HG02943 (cell line): ENCODE data around the gene SIPA1L3.

ENCODE experiments used
- ATAC-seq: cut with Tn5 transposase; IDR thresholded peaks from one replicate; pipeline ENCODE4 v1.9.1; 2021; ENCODE audit warnings: mild to moderate bottlenecking, low read depth, moderate library complexity; ENCODE audit not compliant: unreplicated experiment

The SIPA1L3 gene

DNA sequence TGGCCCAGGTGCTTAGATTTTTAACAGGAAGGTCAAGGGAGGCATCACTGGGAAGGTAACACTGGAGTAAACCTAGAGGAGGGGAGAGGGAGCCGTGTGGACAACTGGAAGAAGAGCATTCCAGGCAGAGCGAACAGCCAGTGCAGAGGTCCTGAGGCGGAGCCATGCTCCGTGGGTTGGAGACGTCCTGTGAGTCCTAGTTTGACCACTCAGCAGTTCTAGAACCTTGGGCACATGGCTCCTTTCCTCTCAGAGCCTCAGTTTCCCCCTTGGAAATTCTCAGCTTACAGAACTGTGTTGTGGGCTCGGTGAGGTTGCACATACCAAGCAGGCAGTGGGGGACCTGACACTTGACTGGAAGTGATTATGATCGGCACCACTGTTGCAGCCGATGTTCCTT is 186.1 kb downstream of the SIPA1L3 start:
- ATAC-seq: no peak

DNA sequence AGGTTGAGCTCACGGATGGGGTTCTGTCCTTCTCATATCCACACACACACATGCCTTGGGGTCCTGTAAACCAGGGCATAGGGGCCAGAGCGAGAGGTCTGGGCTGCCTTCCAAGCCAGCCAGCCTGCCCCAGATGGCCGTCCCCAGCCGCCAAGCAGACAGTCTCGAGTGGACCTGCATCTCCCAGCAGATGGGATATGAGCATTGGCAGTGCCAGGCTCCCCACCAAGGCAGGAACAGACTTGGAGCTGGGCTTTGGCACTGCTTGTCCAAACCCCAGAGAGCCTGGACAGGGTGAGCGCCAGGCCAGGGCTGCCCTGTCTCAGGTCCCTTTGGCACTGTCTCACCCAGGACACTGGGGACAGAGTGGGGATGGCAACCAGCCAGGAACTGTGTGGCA is 186.6 kb downstream of the SIPA1L3 start:
- no peak for ATAC-seq

DNA sequence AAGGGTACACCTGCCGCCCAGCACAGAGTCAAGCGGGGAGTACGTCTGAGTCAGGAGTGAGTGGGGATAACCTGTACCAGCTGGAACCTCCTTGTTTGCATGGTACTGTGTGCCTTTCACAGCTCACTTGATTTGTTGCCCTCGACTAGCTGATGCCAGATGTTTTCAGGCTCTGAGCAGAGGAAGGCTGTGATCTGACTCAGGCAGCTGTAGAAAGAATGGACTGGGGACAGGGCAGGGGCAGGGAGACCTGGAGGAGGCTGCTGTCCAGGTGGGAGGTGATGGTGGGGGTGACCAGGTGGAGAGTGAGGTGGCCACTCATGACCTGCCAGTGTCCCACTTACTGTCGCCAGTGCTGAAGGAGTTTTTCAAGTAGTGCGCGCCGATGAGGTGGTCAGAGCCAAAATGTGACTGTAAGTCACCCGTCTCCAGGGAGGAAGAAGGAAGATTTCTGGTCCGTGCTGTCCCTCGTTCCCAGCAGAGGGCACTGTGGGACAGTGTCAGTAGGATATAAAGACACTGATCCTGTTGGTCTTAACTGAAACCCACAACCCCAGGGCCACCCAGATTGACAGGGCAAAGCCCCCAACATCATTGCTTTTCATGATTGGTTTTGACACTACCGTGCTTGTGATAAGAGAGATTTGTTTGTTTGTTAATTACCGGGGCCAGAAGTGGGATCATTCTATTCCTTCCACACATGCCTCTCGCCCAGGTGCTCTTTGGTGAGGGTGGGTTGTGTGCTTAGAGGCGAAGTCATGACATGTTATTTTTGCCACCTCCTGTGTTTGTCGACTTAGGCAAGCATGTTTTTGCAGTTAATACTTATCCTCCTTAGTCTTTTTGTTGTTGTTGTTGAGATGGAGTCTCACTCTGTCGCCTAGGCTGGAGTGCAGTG is 188.7 kb downstream of the SIPA1L3 start:
- ATAC-seq: no peak

DNA sequence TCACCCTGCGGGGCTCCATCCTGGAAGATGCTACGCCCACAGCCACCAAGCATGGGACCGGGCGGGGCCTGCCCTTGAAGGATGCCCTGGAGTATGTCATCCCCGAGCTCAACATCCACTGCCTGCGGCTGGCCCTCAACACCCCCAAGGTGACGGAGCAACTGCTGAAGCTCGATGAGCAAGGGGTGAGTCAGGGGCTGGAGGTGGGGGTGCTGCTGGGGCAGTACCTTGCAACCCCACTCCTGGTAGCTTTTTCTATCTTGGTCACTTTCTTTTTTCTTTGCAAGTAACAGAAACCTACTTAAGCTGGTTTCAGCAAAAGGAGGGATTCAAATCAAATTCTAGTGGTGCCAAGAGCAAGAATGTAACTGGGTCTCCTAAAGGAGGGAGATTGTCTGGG is 193.0 kb downstream of the SIPA1L3 start:
- no peak for ATAC-seq

DNA sequence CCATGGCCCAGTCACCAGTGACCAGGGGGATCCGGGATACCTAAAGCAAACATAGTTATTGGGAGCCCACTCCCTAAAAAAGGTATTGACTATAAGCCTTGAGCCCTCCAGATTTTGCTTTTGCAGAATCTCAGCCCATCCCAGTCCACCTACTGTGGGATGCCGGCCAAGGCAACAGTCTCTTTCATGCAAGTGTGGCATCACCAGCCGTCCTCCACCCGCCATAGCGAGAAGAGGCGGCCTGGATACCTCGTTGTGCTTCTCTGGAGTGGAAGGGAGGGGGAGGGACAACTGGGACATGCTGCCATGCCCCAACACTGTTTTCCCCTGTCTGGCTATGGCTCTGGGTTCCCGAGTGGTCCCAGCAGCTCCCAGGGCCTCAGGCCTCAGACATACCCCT is 193.6 kb downstream of the SIPA1L3 start:
- ATAC-seq: no peak

DNA sequence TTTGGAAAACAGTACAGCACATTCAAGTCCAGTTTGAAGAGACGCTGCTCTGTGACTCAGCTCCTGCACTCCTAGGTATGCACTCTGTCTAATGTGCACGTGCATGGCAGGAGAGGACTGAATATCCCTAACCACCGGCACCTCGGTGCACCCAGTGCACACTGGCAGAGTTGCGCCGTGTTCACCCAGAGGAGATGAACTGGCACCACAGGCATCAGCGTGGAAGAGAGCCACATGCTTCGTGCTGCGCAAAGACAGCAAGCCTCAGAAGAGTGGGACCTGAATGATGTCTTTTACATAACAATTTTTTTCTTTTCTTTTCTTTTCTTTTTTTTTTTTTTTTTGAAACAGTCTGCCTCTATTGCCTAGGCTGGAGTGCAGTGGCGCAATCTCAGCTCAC is 194.7 kb downstream of the SIPA1L3 start:
- ATAC-seq: no peak

DNA sequence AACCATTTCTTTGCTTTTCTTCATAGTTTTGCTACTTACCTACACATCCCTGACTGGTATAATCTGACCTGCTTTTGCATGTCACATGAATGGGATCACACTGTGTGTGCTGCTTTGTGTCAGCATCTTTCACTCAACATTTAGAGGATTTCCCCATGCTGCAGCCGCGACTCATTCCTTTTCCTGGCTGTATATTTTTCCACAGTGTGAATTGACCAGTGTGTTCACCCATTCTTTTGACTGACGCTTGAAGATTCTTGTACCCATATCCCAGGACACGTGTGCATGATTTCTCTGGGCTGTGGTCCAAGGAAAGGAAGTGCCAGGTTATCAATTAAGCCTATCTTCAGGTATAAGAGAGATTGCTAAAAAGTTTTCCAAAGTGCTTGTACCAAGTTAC is 198.6 kb downstream of the SIPA1L3 start:
- ATAC-seq: no peak

DNA sequence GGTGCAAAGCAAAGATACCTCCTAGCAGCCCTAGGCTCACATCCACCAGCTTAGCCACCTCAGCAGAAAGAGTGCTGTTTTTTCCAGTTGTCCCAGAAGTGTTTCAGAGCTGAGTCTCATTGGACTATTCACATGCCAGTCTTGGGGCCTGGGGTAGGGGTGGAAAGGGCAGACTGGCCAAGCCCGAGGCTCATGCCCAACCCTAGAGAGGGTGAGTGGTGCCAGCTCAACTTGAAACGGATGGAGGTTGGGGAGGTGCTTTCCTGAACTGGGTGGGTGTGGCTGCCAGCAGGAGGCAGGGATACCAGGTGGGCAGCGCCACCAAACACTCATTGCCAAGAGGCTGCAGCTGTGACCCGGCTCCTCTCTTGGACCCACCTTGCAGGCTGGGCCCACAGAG is 200.1 kb downstream of the SIPA1L3 start:
- no peak for ATAC-seq

DNA sequence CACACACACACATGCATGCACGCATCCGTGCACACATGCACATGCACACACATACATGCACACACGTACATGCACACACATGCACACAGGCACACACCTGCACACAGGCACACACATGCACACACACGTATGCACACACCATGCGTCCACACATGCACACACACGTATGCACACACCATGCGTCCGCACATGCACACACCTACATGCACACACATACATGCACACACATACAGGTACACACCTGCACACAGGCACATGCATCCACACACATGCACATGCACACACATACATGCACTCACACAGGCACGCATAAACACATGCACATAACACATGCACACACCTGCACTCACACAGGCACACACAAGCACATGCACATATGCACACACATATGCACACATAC is 204.9 kb downstream of the SIPA1L3 start:
- ATAC-seq: no peak

DNA sequence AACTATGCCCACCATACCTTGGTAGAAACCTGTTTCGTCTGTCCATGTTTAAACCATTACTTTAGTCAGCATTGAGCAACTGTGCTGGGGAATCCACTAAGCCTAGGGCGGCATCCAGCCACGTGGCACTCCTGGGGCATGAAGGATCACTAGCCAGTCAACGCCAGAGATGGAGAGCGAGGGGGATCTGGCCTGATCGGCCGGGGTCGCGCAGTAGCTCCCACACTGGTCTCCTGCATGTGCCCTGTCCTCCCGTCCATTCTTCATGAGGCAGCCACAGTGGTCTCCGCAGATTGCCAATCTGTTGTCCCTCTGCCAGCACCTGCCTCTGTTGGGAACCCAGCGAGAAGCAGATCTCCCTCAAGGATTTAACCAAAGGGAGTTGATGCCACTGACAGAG is 207.6 kb downstream of the SIPA1L3 start:
- no peak for ATAC-seq

DNA sequence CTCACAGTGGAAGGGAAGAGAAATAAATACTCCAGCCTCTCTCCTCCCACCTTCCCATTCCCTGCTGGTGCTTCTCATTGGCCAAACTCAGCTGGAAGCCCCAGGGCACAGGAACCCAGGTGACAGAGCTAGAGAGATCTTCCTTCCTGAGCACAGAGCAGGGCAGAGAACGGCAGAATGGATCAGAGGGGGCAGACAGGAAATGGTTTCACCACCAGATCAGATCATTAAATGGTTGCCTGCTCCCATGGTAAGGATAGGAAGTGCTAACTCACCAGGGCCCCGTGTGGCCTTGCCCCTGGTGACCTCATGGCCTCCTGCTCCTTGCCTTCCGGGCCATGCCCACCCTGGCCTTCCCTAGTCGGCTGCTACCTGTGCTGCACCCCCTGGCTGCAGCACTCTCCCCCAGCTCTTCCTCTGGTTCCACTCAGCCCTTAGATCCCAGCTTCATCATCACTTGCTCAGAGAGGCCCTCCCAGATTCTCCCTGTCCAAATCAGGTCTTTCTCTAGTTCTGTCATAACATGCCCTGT is 208.3 kb downstream of the SIPA1L3 start:
- ATAC-seq: no peak

DNA sequence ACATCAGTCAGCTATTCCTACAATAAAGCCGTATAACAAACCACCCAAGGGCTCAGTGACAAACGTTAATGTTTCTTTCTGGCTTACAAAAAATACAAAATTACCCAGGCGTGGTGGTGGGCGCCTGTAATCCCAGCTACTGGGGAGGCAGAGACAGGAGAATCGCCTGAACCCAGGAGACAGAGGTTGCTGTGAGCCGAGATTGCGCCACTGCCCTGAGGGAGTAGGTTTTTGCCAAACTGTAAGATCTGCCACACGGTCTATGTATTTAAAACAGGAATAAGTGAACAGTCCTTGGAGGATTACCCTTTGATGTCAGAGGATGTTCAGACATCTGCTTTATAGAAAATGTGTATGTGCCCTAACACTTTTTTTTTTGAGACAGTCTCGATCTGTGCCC is 211.2 kb downstream of the SIPA1L3 start:
- ATAC-seq: no peak

DNA sequence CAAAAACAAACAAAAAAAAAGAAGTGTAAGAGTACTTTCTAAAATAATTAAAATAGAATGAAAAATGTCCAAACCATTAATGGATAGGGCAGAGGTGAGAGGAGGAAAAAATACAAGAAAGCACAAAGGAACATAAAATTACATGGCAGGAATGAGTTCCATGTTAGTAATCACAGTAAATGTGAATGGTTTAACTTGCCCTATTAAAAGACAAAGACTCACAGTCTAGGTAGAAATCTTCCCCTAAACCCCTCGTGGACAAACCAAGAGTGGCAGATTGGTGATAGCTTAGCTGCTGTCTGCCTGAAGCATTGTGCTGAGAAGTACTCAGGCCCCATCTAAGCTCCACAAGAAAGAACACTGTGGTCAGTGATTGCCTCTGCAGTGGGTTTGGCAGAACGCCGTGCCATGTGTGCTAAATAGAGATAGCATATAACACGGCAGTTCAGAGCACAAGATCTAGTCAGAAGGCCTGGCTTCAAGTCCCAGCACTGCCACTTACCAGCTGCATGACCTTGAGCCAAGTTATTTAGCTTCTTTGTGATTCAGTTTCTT is 213.5 kb downstream of the SIPA1L3 start:
- ATAC-seq: no peak

DNA sequence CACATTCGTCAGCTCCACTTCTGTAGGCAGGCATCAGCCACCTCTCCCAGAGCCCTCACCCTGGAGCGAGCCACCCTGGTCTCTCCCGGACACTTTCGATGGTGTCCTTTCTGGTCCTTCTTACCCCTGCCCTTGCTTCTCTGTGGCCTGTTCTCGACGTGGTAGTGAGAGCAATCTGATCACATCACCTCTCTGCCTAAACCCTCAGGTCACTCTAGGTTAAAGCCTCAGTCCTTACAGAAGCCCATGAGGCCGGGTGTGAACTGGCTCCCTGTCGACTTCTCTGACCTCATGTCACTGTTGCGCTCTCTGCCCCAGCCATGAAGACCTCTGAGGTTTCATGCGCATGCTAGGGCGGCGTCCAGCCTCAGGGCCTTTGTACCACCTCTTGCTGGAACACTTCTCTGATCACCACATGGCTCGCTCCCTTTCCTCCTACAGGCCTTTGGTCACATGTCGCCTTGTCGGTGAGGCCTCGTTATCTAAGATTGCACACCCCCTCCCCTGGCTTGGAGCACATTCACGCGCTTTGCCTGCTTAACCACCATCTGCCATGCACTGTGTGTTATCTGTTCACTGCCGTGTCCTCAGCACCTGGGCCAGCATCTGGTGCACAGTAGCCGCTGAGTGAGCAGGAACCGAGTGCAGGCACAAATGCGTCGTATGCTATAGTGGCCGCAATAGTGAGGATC is 215.5 kb downstream of the SIPA1L3 start:
- ATAC-seq: no peak

DNA sequence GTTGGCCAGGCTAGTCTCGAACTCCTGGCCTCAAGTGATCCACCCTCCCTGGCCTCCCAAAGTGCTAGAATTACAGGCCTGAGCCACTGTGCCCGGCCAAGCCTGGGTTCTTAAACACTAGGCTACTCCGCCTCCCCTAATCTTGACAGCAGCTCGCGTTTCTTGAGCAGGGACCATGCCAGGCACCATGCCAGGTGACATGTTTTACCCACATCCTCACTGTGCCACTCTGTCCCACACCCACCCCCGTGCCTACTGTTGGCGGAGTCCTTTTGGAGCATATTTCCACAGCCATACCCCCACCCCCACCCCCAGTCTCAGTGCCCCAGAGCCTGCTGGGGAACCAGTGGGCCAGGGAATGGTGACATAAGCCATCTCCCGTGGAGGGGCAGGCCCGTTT is 218.2 kb downstream of the SIPA1L3 start:
- ATAC-seq: no peak

DNA sequence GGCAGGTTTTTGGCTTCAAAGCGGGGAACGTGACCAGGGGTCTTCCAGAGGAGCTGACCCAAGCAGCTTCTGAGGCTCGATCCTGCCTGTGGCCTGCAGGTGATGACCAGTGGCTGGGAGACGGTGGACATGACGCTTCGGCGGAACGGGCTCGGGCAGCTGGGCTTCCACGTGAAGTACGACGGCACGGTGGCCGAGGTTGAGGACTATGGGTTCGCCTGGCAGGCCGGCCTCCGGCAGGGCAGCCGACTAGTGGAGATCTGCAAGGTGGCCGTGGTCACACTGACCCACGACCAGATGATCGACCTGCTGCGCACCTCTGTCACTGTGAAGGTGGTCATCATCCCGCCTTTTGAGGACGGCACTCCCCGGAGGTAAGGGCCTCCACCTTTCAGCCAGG is 223.4 kb downstream of the SIPA1L3 start:
- no peak for ATAC-seq

DNA sequence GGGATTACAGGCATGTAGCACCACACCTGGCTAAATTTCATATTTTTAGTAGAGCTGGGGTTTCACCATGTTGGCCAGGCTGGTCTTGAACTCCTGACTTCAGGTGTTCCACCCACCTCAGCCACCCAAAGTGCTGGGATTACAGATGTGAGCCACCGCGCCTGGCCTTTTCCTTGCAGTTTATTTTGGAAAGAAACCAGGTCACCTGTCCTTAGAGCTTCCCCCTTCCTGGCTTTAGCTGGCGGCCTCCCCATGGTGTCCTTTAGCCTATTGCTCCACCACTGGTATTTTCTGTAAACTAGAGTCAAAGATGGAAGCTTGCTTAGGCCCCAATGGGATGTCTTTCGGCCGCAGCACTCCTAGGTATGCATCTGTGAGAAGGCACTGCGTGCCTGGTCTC is 225.8 kb downstream of the SIPA1L3 start:
- ATAC-seq: no peak

DNA sequence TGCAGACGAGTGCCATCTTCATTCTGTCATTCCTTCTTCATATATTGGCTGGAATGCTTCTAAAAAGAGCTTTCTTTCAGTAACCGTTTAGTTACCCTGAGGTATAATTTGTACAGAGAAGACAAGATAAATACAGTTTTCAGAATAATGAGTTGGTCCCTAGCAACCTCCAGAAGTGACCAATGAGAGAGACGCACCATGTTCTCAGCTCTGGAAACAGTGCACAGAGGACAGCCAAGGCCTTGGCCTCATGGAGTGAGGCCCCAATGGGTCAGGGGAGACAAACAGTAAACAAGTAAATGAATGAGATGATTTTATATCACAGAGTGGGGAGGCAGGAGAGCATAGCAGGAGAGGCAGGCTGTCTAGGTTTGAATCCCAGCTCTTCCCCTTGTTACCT is 226.3 kb downstream of the SIPA1L3 start:
- no peak for ATAC-seq

DNA sequence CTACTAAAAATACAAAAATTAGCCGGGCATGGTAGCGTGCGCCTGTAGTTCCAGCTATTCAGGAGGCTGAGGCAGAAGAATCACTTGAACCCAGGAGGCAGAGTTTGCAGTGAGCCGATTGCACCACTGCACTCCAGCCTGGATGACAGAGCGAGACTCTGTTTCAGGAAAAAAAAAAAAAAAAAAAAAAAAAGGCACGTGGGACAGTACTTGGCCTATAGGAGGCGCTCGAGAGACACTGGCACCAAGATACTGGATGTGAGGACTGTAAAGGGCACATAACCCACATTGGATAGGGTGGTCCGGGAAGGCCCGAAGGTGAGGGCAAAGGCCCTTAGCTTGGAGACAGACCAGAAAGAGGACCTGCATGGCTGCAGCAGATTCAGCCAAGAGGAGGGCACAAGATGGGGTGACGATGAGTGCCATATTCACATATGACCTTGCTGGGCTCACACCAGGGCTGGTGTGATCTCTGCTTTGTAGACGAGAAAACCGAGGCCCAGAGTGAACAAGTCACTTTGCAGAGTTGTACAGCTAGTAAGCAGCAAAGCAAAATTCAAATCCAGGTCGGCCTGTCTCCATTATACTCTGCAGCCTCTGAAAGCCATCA is 227.6 kb downstream of the SIPA1L3 start:
- no peak for ATAC-seq

DNA sequence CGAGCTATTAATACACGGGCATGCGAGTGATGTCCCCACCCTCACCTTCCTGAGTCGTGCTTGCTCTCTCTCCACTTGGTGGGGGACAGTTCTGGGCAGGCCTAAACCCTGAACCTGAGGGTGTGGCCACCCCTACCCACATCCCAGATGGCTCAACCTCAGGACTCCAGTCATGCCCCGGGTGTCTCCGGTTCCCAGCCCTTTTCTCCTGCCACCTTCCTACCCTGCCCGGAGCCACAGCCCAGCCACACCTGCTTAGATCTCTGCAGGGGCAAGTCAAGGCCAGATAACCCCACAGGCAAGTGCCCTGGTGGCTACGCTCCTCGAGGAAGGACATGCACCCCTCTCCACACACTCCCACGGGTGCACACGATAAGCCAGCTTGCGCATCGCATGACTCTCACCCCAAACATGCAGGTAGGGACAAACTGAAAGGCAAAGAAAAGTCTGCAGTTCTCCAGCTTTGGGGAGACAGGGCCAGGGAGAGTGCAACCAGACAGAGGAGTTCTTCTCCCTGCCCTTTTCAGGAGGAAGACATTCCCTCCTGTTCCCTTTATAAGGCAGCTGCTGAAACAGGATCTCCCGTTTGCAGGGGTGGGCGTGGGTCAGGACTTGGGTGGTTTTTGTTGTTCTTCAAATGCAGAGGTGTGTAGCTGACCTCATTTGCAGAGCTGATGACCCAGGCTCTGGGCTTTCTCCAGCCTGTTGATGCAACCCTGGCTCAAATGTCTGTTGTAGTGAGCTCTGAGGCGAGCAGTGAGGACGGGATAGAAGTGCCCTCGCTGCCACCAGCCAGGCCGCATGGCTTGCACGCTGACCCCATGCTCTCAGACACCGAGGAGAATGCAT is 228.4 kb downstream of the SIPA1L3 start:
- no peak for ATAC-seq
